D721Med (cell line): Measurements from ENCODE around the gene MTAP.
A peak's percentile ranks its signal among the peaks of the same experiment; 100 is the strongest.

Experiments
- DNase-seq: peaks from one replicate; pipeline ENCODE4 v3.0.0; 2011; ENCODE audit warnings: low spot score; ENCODE audit not compliant: insufficient read length
- FAIRE-seq: peaks from 2 replicates; lab custom pipeline; 2011; peaks lifted over from hg19 to GRCh38; lab: Jason Lieb, UNC
- CTCF ChIP-seq: IDR thresholded peaks from 2 replicates; pipeline ENCODE4 v1.5.1; 2012; ENCODE audit warnings: mild to moderate bottlenecking, control low read depth; ENCODE audit not compliant: insufficient read depth; ENCODE audit errors: missing control alignments

Gene MTAP

GRCh38 chr9:21812415-21812814 is 10.0 kb downstream of the MTAP start:
- FAIRE-seq (no peak), DNase-seq (no peak)
- TF ChIP-seq CTCF = no peak

- DNase-seq = peak; percentile 29
- no peak for FAIRE-seq
- peak; percentile 73 for TF ChIP-seq CTCF
Observed at GRCh38 chr9:21812946-21813568, 10.6 kb downstream of the MTAP start.

- peak; percentile 83 for TF ChIP-seq CTCF
- peak; percentile 21 for FAIRE-seq
- DNase-seq = no peak
Observed at GRCh38 chr9:21813575-21814473, 11.4 kb downstream of the MTAP start.

GRCh38 chr9:21815643-21816042 is 13.2 kb downstream of the MTAP start:
- TF ChIP-seq CTCF = no peak
- FAIRE-seq (no peak), DNase-seq (no peak)

- DNase-seq (no peak), FAIRE-seq (no peak)
- TF ChIP-seq CTCF = no peak
Observed at GRCh38 chr9:21817176-21817575, 14.7 kb downstream of the MTAP start.

GRCh38 chr9:21825637-21826036 is 23.2 kb downstream of the MTAP start:
- DNase-seq = no peak
- TF ChIP-seq CTCF = no peak
- no peak for FAIRE-seq
